ENCODE results near the gene PDE10A.

DNA sequence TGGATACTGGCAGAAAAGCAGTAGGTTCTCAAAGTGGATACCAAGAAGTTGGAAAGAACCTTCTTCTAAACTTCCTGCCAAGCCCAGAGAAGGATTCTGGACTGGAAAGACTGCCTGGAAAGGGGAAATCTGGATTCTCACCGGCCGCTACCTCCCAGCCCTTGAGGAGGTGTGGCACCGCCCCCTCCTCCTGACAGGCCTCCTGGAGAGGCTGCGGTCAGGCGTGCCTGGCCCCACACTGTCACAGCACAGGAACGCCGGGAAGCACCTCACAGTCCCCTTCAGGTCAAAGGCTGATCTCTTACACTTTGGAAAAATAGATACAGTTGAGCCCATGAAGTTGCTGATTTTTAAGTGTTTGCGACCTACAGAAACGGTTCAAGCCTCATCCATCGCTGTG, 16.3 kb upstream of the PDE10A start:
- no peak for TF ChIP-seq EP300 (IDR thresholded peaks at IDR 0.05)
- TF ChIP-seq POLR2A (IDR thresholded peaks at IDR 0.05), result no peak
- TF ChIP-seq, protein P1, sequence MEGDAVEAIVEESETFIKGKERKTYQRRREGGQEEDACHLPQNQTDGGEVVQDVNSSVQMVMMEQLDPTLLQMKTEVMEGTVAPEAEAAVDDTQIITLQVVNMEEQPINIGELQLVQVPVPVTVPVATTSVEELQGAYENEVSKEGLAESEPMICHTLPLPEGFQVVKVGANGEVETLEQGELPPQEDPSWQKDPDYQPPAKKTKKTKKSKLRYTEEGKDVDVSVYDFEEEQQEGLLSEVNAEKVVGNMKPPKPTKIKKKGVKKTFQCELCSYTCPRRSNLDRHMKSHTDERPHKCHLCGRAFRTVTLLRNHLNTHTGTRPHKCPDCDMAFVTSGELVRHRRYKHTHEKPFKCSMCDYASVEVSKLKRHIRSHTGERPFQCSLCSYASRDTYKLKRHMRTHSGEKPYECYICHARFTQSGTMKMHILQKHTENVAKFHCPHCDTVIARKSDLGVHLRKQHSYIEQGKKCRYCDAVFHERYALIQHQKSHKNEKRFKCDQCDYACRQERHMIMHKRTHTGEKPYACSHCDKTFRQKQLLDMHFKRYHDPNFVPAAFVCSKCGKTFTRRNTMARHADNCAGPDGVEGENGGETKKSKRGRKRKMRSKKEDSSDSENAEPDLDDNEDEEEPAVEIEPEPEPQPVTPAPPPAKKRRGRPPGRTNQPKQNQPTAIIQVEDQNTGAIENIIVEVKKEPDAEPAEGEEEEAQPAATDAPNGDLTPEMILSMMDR (IDR thresholded peaks at IDR 0.05), result no peak
